HG02798 (cell line): ENCODE data around the gene DNAI2.

Experiments
- ATAC-seq: cut with Tn5 transposase; IDR thresholded peaks from one replicate; pipeline ENCODE4 v1.9.1; 2021; ENCODE audit warnings: mild to moderate bottlenecking; ENCODE audit not compliant: unreplicated experiment, poor library complexity

DNAI2 gene

GRCh38 chr17:74356646-74357465 is 82.8 kb downstream of the DNAI2 start:
- ATAC-seq = no peak

- no peak for ATAC-seq
These were observed 83.4 kb downstream of the DNAI2 start for GRCh38 chr17:74357466-74357809.

DNA sequence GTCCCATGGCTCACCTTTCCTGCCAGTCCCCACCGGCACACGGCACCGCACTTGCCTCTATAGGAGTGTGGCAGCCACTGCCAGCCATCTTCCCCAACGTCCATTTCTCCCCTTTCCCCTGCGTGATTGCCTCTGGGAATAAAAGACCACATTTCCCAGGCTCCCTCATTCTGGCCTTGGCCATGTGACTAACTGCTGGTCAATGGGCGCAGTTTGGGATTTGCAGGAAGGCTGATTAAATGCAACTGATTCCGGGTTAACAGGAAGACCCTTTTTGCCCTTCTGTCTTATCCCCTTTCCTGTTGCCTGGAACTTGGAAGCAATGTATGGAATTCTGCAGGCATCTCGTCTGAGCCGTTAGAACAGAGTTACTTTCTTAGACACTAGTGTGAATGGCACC is 84.7 kb downstream of the DNAI2 start:
- no peak for ATAC-seq

DNA sequence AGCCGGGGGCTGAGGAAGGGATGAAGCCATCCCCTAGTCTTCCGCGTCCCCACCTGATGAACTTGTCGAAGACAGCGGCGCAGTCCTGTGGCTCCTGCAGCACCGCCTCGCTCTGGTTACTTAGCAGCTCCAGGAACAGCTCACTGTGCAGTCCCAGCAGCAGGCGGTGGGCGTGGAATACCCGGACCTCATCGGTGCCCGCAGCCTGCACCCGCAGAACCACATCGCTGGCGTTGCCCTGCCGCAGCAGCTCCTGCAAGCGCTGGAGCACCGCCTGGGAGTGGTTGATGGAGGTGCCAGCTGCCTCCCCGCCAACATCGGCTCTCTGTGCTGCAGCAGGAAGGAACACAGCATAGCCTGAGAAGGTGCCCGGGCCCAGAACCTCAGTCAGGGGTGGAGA is 85.9 kb downstream of the DNAI2 start:
- ATAC-seq = no peak

DNA sequence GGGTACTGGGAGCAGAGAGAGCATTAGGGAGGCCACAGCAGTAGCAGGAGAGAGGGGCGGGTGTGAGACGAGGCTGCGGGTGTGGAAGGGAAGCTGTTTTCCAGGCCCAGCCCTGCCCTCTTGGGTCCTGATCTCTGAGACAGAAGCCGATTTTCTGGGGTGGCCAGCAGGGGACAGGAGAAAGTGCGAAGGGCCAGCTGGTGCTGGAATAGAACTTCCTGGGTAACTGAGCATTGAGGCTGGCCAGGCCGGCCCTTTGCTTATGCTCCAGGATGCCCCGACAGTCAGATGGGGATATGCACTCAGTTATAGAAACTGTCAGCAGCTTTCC is 86.8 kb downstream of the DNAI2 start:
- ATAC-seq = no peak

GRCh38 chr17:74361230-74362068 is 87.4 kb downstream of the DNAI2 start, which contains the start of gene BTBD17:
BTBD17 (minus strand) TSS chr17:74361868; CDS start chr17:74361819, 49 bp downstream.
- ATAC-seq = no peak

GRCh38 chr17:74362069-74362405 is 88.0 kb downstream of the DNAI2 start:
- ATAC-seq = no peak

DNA sequence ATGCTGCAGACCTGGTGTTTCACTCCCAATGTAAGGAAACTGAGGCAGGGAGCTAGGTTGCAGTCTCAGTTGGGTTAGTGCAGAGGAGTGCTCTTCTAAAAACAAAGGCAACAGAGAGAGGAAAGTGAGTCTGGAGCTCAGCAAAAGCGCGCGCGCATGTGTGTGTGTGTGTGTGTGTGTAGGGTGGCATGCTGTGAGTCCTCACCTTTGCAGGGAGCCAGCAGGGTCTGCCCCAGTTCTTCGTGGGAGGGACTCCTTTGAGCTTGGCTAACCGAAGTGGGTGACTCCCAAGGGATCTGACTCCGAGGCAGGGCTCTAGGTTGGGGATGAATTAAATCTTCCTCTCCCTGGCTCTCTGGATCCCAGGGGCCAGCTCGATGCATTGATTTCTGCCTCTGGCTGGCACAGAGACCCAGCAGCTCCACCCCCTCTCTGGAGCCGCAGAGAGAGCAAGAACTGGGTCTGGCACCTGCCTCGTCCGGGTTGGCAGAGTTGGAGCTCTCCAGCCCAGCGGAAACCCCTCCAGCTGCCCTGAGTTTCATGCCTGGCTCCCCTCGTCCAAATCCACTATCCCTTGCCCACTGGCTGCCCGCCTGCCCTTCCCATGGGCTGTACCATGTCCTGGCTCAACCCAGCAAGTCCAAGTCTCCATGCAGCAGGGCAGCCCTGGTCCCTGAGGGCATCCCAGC is 88.9 kb downstream of the DNAI2 start:
- no peak for ATAC-seq
